Measurements from ENCODE around the gene KHK. TPM values are rescaled to one million over a fixed set of nuclear protein-coding genes. Genes with fewer than 3 reads are reported as not detected.
A peak's percentile ranks its signal among the peaks of the same experiment; 100 is the strongest.

The KHK gene
- polyA plus RNA-seq, 1 of the 3 experiments (the other 2 are of a cell fraction): 10.3 TPM

GRCh38 chr2:27073782-27074181, 12.8 kb upstream of the KHK start:
- no peak overlapping the region for H3K9ac ChIP-seq
- no peaks in the 10 kb centered on the region for H3K27me3 ChIP-seq (ENCODE audit: insufficient read depth)
- H3K9me2 ChIP-seq: no peaks in the 10 kb centered on the region
- ChIA-PET POLR2A (interaction anchor here (3.8 to 5.7 kb wide), 2 partner anchors 9 to 23 kb away, joined by 63 to 80 read pairs; partner anchors contain the start of gene AGBL5), CTCF (interaction anchor here (0.8 to 18.5 kb wide), 11 partner anchors 9 to 230 kb away, joined by 3 to 227 read pairs (median 5); partner anchors contain the start of genes AGBL5, EMILIN1 and KHK)
- peak overlapping the region; percentile 76 to 89; a peak in 3 of 4 replicates for H3K27ac ChIP-seq (ENCODE audit: low read depth in 2 of 2, low read length in 1 of 2)
- DNase-seq: no peak
- no peak overlapping the region for H2AFZ ChIP-seq (ENCODE audit: low read depth)
- H3K36me3 ChIP-seq (replicated peaks in 1 of 2; ENCODE audit: control insufficient read depth in 1 of 2, insufficient read depth in 2 of 2, low read length in 1 of 2): peaks cover 8 to 17% of the 10 kb centered on the region in 2 experiments
- H3K9me3 ChIP-seq: no peaks in the 10 kb centered on the region
- peaks cover 11% of the 10 kb centered on the region for H4K20me1 ChIP-seq (ENCODE audit: insufficient read depth)
- H3K79me2 ChIP-seq (ENCODE audit: insufficient read depth): peaks cover 31% of the 10 kb centered on the region
- peaks cover 52 to 76% of the 10 kb centered on the region in 2 experiments for H3K4me1 ChIP-seq (ENCODE audit: control insufficient read depth in 1 of 2, insufficient read depth in 2 of 2, low read depth in 1 of 2, low read length in 1 of 2)
- no peak for TF ChIP-seq EZH2phosphoT487 (IDR thresholded peaks at IDR 0.05; ENCODE audit: borderline replicate concordance, low read depth)
- TF ChIP-seq, protein P1, sequence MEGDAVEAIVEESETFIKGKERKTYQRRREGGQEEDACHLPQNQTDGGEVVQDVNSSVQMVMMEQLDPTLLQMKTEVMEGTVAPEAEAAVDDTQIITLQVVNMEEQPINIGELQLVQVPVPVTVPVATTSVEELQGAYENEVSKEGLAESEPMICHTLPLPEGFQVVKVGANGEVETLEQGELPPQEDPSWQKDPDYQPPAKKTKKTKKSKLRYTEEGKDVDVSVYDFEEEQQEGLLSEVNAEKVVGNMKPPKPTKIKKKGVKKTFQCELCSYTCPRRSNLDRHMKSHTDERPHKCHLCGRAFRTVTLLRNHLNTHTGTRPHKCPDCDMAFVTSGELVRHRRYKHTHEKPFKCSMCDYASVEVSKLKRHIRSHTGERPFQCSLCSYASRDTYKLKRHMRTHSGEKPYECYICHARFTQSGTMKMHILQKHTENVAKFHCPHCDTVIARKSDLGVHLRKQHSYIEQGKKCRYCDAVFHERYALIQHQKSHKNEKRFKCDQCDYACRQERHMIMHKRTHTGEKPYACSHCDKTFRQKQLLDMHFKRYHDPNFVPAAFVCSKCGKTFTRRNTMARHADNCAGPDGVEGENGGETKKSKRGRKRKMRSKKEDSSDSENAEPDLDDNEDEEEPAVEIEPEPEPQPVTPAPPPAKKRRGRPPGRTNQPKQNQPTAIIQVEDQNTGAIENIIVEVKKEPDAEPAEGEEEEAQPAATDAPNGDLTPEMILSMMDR (IDR thresholded peaks at IDR 0.05): no peak
- TF ChIP-seq YY1 (IDR thresholded peaks at IDR 0.05; ENCODE audit: low read depth): no peak
- TF ChIP-seq MEF2A (IDR thresholded peaks at IDR 0.05; ENCODE audit: borderline replicate concordance, low read depth): no peak
- no peak for TF ChIP-seq PBX3 (IDR thresholded peaks at IDR 0.05)
- no peak for TF ChIP-seq ELF1 (IDR thresholded peaks at IDR 0.05)
- no peak for TF ChIP-seq TAF1 (IDR thresholded peaks at IDR 0.05; ENCODE audit: borderline replicate concordance, low read depth, low read length)
- TF ChIP-seq TEAD4 (IDR thresholded peaks at IDR 0.05; ENCODE audit: borderline replicate concordance, insufficient read depth): no peak
- no peak for TF ChIP-seq RFX5 (IDR thresholded peaks at IDR 0.05; ENCODE audit: low read length)
- TF ChIP-seq NFIC (IDR thresholded peaks at IDR 0.05; ENCODE audit: borderline replicate concordance): no peak
- no peak for TF ChIP-seq SMC3 (IDR thresholded peaks at IDR 0.05; ENCODE audit: low read depth, low read length)
- TF ChIP-seq RAD21 (IDR thresholded peaks at IDR 0.05; ENCODE audit: low read length): no peak
- no peak for TF ChIP-seq SIN3A (IDR thresholded peaks at IDR 0.05; ENCODE audit: borderline replicate concordance, low read depth, low read length)
- no peak for TF ChIP-seq CHD2 (IDR thresholded peaks at IDR 0.05; ENCODE audit: low read length, partially characterized antibody)
- TF ChIP-seq, protein P2, sequence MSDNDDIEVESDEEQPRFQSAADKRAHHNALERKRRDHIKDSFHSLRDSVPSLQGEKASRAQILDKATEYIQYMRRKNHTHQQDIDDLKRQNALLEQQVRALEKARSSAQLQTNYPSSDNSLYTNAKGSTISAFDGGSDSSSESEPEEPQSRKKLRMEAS (IDR thresholded peaks at IDR 0.05; ENCODE audit: low read depth): no peak
- TF ChIP-seq RXRA (IDR thresholded peaks at IDR 0.05; ENCODE audit: borderline replicate concordance, low read depth): no peak
- TF ChIP-seq, protein P3, sequence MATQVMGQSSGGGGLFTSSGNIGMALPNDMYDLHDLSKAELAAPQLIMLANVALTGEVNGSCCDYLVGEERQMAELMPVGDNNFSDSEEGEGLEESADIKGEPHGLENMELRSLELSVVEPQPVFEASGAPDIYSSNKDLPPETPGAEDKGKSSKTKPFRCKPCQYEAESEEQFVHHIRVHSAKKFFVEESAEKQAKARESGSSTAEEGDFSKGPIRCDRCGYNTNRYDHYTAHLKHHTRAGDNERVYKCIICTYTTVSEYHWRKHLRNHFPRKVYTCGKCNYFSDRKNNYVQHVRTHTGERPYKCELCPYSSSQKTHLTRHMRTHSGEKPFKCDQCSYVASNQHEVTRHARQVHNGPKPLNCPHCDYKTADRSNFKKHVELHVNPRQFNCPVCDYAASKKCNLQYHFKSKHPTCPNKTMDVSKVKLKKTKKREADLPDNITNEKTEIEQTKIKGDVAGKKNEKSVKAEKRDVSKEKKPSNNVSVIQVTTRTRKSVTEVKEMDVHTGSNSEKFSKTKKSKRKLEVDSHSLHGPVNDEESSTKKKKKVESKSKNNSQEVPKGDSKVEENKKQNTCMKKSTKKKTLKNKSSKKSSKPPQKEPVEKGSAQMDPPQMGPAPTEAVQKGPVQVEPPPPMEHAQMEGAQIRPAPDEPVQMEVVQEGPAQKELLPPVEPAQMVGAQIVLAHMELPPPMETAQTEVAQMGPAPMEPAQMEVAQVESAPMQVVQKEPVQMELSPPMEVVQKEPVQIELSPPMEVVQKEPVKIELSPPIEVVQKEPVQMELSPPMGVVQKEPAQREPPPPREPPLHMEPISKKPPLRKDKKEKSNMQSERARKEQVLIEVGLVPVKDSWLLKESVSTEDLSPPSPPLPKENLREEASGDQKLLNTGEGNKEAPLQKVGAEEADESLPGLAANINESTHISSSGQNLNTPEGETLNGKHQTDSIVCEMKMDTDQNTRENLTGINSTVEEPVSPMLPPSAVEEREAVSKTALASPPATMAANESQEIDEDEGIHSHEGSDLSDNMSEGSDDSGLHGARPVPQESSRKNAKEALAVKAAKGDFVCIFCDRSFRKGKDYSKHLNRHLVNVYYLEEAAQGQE (IDR thresholded peaks at IDR 0.05; ENCODE audit: low read depth, low read length): no peak
- no peak for TF ChIP-seq USF1 (IDR thresholded peaks at IDR 0.05; ENCODE audit: borderline replicate concordance, low read depth)
- no peak overlapping the region for H3K4me2 ChIP-seq
- no peak overlapping the region for H3K4me3 ChIP-seq (ENCODE audit: low read depth in 2 of 2, low read length in 1 of 2)
- 76% methylated on average over 2 of the region's 2 CpGs for WGBS (ENCODE audit: low lambda C conversion rate)
- peaks cover 13% of the 10 kb centered on the region for H3F3A ChIP-seq (replicated peaks; ENCODE audit: insufficient read depth)

Measured in SK-N-SH (cell line).